GM20000 (cell line): ENCODE results near the gene COL26A1.
"Not testable (repeated sequence)": the region's sequence is repeated elsewhere in the genome, so short reads cannot be mapped to it uniquely, and the experiment has no call there.

Source experiments
- DNase-seq: peaks from one replicate; pipeline ENCODE4 v3.0.0; 2012; ENCODE audit warnings: low spot score
- CTCF ChIP-seq: IDR thresholded peaks from 2 replicates; pipeline ENCODE4 v1.5.1; 2012; ENCODE audit warnings: mild to moderate bottlenecking, control low read depth; ENCODE audit errors: extremely low read depth, missing control alignments

The COL26A1 gene

GRCh38 chr7:101602082-101602481 is 239.4 kb downstream of the COL26A1 start:
- no peak for DNase-seq
- TF ChIP-seq CTCF, result no peak

GRCh38 chr7:101602484-101603241 is 240.0 kb downstream of the COL26A1 start:
- DNase-seq, result peak; percentile 76
- peak; percentile 86 for TF ChIP-seq CTCF

GRCh38 chr7:101604331-101604933 is 241.8 kb downstream of the COL26A1 start:
- DNase-seq, result no peak
- no peak for TF ChIP-seq CTCF

- DNase-seq, result not testable (repeated sequence)
Measured at GRCh38 chr7:101604934-101605332, 242.3 kb downstream of the COL26A1 start.

- TF ChIP-seq CTCF, result no peak
- no peak for DNase-seq
Measured at GRCh38 chr7:101605611-101606497, 243.2 kb downstream of the COL26A1 start.

- TF ChIP-seq CTCF, result no peak
- no peak for DNase-seq
Measured at GRCh38 chr7:101606498-101606923, 243.8 kb downstream of the COL26A1 start.
